ENCODE data around the gene AKAP13. TPM values are rescaled to one million over a fixed set of nuclear protein-coding genes. Genes with fewer than 3 reads are reported as not detected.

AKAP13 gene
- total and polyA plus RNA-seq, 2 donors (not counting 1 experiment from before 2014, with no cell fraction given) = 73.8 to 358 TPM

DNA sequence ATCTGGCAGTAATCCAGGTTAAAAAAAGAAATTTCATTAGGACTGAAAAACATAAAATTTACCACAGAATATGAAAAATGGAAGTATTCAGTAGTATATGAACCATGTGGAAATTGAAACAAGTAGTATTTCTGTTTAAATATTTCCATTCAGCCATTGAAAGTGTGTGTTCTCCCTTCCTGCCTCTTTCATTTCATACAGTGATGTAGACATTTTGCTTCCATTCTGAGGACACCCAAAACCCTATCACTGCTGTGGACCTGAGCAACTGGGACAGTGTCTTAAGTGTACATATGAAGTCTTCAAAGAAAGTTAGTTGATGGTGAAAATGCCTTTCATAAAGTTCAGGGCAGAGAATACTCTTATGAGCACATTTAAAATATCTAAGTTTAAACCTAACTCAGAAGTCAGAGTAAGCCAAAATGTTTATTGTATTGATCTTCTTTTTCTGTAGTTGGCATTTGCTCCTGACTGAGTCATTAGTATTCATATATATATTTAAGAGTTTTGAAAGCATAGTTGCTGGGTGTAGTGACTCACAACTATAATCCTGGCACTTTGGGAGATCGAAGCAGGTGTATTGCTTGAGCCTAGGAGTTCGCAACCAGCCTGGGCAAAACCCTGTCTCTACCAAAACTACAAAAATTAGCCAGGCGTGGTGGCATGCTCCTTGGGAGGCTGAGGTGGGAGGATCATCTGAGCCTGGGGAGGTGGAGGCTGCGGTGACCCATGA, 215.6 kb downstream of the AKAP13 start:
- TF ChIP-seq, protein P1, sequence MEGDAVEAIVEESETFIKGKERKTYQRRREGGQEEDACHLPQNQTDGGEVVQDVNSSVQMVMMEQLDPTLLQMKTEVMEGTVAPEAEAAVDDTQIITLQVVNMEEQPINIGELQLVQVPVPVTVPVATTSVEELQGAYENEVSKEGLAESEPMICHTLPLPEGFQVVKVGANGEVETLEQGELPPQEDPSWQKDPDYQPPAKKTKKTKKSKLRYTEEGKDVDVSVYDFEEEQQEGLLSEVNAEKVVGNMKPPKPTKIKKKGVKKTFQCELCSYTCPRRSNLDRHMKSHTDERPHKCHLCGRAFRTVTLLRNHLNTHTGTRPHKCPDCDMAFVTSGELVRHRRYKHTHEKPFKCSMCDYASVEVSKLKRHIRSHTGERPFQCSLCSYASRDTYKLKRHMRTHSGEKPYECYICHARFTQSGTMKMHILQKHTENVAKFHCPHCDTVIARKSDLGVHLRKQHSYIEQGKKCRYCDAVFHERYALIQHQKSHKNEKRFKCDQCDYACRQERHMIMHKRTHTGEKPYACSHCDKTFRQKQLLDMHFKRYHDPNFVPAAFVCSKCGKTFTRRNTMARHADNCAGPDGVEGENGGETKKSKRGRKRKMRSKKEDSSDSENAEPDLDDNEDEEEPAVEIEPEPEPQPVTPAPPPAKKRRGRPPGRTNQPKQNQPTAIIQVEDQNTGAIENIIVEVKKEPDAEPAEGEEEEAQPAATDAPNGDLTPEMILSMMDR (IDR thresholded peaks at IDR 0.05) = no peak
- no peak for TF ChIP-seq EZH2 (IDR thresholded peaks at IDR 0.05; ENCODE audit: borderline replicate concordance, insufficient read depth, low read depth, low read length, poor library complexity, severe bottlenecking)
- no peak overlapping the region for H3K4me3 ChIP-seq (ENCODE audit: control extremely low read depth in 1 of 5, extremely low read depth in 1 of 5, insufficient read depth in 1 of 5, low read depth in 2 of 5, low read length in 4 of 5)
- H3K9me3 ChIP-seq (ENCODE audit: control extremely low read depth in 1 of 3, control insufficient read depth in 2 of 3, insufficient read depth in 1 of 3, low read length in 2 of 3) = no peaks in the 10 kb centered on the region
- H3K27me3 Mint-ChIP-seq = no peaks in the 10 kb centered on the region
- no peak overlapping the region for H3K9ac ChIP-seq (ENCODE audit: low read length)
- peaks cover 21% of the 10 kb centered on the region for H4K20me1 ChIP-seq (ENCODE audit: control insufficient read depth, insufficient read depth, low read length, poor library complexity, severe bottlenecking)
- DNase-seq (no peak), ATAC-seq (ENCODE audit: low read depth) (no peak)
- peaks cover 41% of the 10 kb centered on the region for H3K79me2 ChIP-seq (ENCODE audit: control insufficient read depth, insufficient read depth, low read length)
- peaks cover 16% of the 10 kb centered on the region for H3K4me1 Mint-ChIP-seq
- H2AFZ ChIP-seq (ENCODE audit: insufficient read depth, low read depth, low read length, poor library complexity, severe bottlenecking) = no peak overlapping the region
- H3K4me3 Mint-ChIP-seq = no peak overlapping the region
- H3K36me3 ChIP-seq (replicated peaks in 1 of 2; ENCODE audit: control extremely low read depth in 1 of 2, control insufficient read depth in 1 of 2, extremely low read depth in 1 of 2, insufficient read depth in 2 of 2, low read length in 1 of 2) = peaks cover 1 to 28% of the 10 kb centered on the region in 2 experiments
- no peak overlapping the region for H3K27ac Mint-ChIP-seq
- H3K9me3 Mint-ChIP-seq (ENCODE audit: insufficient read depth) = no peaks in the 10 kb centered on the region
- CTCF ChIA-PET = no interaction called here
- intact Hi-C loops (cut with micrococcal nuclease) = no loop called here
- no peak overlapping the region for H3K4me2 ChIP-seq (replicated peaks; ENCODE audit: low read depth, low read length, poor library complexity, severe bottlenecking)
- no CpG with 5 or more reads among the region's 4 CpGs for WGBS (ENCODE audit: insufficient coverage)
- POLR2A ChIA-PET = no interaction called here
- no peak overlapping the region for H3K27ac ChIP-seq (ENCODE audit: low read length in 2 of 2)
- H3K27me3 ChIP-seq (replicated peaks in 1 of 4; ENCODE audit: control extremely low read depth in 1 of 4, control insufficient read depth in 3 of 4, insufficient read depth in 4 of 4, low read length in 3 of 4) = no peaks in the 10 kb centered on the region
- H3K4me1 ChIP-seq (ENCODE audit: control insufficient read depth in 2 of 2, insufficient read depth in 2 of 2, low read length in 2 of 2) = no peaks in the 10 kb centered on the region

DNA sequence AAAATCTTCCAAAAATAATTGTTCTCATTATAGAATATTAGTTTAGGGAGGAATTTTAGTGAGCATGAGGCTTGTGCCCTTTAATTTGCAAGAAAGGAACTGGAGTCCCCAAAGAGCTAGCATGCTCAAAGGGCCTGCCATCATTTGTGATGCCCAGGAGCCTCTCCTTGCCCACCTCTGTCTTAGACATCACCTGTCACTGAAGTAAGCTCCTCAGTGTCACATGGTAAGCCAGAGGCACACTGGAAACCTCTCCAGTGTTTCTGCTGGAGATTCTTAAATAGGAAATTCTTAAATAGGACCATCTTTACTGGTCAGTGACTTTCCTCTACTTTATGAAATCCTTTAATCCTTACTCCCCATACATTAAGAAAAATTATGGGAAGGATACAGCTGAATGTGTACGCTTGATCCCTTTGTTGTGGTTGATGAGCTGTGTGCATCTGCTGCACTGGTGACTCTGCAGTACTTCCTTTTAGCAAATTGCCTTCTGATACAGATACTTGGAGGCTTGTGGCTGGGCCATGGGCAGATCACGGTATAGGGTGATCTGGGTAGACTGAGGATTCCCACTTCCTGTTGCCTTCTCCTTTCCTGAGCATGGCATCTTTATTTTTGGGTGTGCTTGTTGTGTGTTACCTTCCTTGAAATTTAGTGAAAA, 216.9 kb downstream of the AKAP13 start:
- POLR2A ChIA-PET = no interaction called here

More for the DNA sequence above, 216.9 kb downstream of the AKAP13 start:
- Mint-ChIP-seq H3K27ac (no peak overlapping the region), H3K4me3 (no peak overlapping the region), H3K9me3 (ENCODE audit: insufficient read depth) (no peaks in the 10 kb centered on the region), H3K4me1 (peaks cover 11% of the 10 kb centered on the region), H3K27me3 (no peaks in the 10 kb centered on the region)
- Histone ChIP-seq H3K27ac (ENCODE audit: low read length in 2 of 2) (no peak overlapping the region), H2AFZ (ENCODE audit: insufficient read depth, low read depth, low read length, poor library complexity, severe bottlenecking) (no peak overlapping the region), H3K79me2 (ENCODE audit: control insufficient read depth, insufficient read depth, low read length) (peaks cover 32% of the 10 kb centered on the region), H3K36me3 (replicated peaks in 1 of 2; ENCODE audit: control extremely low read depth in 1 of 2, control insufficient read depth in 1 of 2, extremely low read depth in 1 of 2, insufficient read depth in 2 of 2, low read length in 1 of 2) (peaks cover 1 to 26% of the 10 kb centered on the region in 2 experiments), H3K9me3 (ENCODE audit: control extremely low read depth in 1 of 3, control insufficient read depth in 2 of 3, insufficient read depth in 1 of 3, low read length in 2 of 3) (no peaks in the 10 kb centered on the region), H3K4me3 (ENCODE audit: control extremely low read depth in 1 of 5, extremely low read depth in 1 of 5, insufficient read depth in 1 of 5, low read depth in 2 of 5, low read length in 4 of 5) (no peak overlapping the region), H3K4me1 (ENCODE audit: control insufficient read depth in 2 of 2, insufficient read depth in 2 of 2, low read length in 2 of 2) (no peaks in the 10 kb centered on the region), H3K9ac (ENCODE audit: low read length) (no peak overlapping the region), H3K27me3 (replicated peaks in 1 of 4; ENCODE audit: control extremely low read depth in 1 of 4, control insufficient read depth in 3 of 4, insufficient read depth in 4 of 4, low read length in 3 of 4) (no peaks in the 10 kb centered on the region), H4K20me1 (ENCODE audit: control insufficient read depth, insufficient read depth, low read length, poor library complexity, severe bottlenecking) (peaks cover 21% of the 10 kb centered on the region), H3K4me2 (replicated peaks; ENCODE audit: low read depth, low read length, poor library complexity, severe bottlenecking) (no peak overlapping the region)
- no peak for ATAC-seq (ENCODE audit: low read depth)
- TF ChIP-seq EZH2 (IDR thresholded peaks at IDR 0.05; ENCODE audit: borderline replicate concordance, insufficient read depth, low read depth, low read length, poor library complexity, severe bottlenecking) = no peak
- TF ChIP-seq, protein P1 (IDR thresholded peaks at IDR 0.05) = no peak
- WGBS (ENCODE audit: insufficient coverage) = no CpG with 5 or more reads among the region's 2 CpGs
- DNase-seq = no peak
- intact Hi-C loops (cut with micrococcal nuclease) = no loop called here
- CTCF ChIA-PET = no interaction called here

Data from B cell (primary cell).